GM12864 (cell line): ENCODE measurements around the gene TEX12.
"Not testable (repeated sequence)": the region's sequence is repeated elsewhere in the genome, so short reads cannot be mapped to it uniquely, and the experiment has no call there.

Experiments used
- DNase-seq: peaks from one replicate; pipeline ENCODE4 v3.0.0-alpha.2; 2011; ENCODE audit warnings: low read depth
- H3K4me3 ChIP-seq: 2 replicates; pipeline ENCODE4 v1.5.1; 2011; ENCODE audit warnings: mild to moderate bottlenecking, low read depth, low read length, control low read depth
- CTCF ChIP-seq: IDR thresholded peaks from 2 replicates; pipeline ENCODE4 v1.5.1; 2011; ENCODE audit warnings: low read depth, mild to moderate bottlenecking, moderate library complexity, low read length, control low read depth, inconsistent platforms; ENCODE audit errors: missing control alignments

TEX12 gene

GRCh38 chr11:112186304-112186703, 19.1 kb downstream of the TEX12 start:
- TF ChIP-seq CTCF, result no peak
- no peak for DNase-seq
- H3K4me3 ChIP-seq, result no peak overlapping the region

DNA sequence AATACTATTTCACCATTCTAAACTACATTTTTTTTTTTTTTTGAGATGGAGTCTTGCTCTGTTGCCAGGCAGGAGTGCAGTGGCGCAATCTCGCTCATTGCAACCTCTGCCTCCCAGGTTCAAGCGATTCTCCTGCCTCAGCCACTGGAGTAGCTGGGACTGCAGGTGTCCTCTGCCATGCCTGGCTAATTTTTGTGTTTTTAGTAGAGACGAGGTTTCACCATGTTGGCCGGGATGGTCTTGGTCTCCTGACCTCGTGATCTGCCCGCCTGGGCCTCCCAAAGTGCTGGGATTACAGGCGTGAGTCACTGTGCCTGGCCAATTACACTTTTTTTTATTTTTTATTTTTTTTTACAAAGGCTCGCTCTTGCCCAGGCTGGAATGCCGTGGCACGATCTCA, 27.9 kb downstream of the TEX12 start:
- DNase-seq, H3K4me3 ChIP-seq: not testable (repeated sequence)

DNA sequence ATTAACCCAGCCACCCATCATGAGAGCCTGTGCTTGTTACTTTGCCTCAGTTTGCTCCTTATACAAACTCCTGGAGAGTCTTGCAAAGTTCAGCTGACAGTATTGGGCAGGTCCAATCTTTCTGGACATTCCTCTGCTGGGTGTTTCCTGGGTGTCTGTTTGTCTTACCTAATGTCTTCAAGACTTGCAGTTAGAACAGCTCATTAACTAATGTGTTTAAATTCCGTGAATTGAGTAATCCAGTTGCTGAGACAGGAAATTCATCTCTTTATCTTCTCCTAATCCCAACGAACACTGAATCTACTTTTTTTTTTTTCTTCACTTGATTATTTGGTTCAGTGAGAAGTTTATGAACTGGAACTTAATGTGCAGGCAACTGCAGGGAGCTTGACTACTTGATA, 28.8 kb downstream of the TEX12 start:
- no peak for DNase-seq

DNA sequence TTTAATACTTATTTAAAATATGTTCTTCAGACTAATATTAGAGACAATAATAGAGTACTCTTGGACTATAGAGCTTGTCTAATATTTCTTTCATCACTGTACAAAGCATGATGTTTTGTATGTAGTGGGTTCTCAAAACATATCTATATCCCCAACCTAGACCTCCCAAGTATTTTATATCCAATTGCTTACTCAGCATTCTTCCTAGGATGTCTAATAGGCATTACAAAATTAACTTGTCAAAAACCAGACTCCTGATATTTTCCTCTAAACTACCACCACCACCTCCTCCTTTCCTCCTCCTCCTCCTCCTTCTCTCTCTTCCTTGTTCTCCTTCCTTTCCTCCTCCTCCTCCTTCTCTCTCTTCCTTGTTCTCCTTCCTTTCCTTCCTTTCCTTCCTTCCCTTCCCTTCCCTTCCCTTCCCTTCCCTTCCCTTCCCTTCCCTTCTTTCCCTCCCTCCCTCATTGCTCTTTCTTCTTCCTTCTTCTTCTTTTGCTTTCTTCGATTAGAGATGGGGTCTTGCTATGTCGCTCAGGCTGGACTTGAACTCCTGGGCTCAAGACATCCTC, 29.4 kb downstream of the TEX12 start:
- DNase-seq, result no peak
- no peak overlapping the region for H3K4me3 ChIP-seq
- TF ChIP-seq CTCF, result no peak

More for the DNA sequence above, 28.8 kb downstream of the TEX12 start:
- no peak overlapping the region for H3K4me3 ChIP-seq
- no peak for TF ChIP-seq CTCF

DNA sequence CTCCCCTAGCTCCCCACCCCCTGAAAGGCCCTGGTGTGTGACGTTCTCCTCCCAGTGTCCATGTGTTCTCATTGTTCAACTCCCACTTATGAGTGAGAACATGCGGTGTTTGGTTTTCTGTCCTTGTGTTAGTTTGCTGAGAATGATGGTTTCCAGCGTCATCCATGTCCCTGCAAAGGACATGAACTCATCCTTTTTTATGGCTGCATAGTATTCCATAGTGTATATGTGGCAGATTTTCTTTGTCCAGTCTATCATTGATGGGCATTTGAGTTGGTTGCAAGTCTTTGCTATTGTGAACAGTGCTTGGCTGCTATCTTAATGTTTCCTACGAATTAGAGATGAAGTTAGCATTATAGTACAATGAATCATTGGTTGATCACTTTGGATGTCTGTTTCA, 31.9 kb downstream of the TEX12 start:
- not testable (repeated sequence) for DNase-seq, H3K4me3 ChIP-seq

GRCh38 chr11:112200252-112200651, 33.1 kb downstream of the TEX12 start:
- no peak for DNase-seq
- no peak for TF ChIP-seq CTCF
- no peak overlapping the region for H3K4me3 ChIP-seq

GRCh38 chr11:112206071-112206470, 38.9 kb downstream of the TEX12 start:
- no peak for DNase-seq
- TF ChIP-seq CTCF, result no peak
- no peak overlapping the region for H3K4me3 ChIP-seq

DNA sequence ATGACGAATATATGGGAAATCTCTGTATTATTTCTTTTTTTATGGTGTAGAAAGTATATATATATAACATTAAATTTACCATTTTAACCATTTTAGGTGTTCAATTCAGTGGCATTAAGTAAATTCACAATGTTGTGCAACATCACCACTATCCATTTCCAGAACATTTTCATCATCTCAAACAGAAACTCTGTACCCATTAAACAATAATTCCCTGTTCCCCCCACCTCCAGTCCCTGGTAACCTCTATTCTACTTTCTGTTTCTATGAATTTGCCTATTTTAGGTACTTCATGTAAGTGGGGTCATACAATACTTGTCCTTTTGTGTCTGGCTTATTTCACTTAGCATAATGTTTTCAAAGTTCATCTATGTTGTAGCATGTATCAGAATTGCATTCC, 43.7 kb downstream of the TEX12 start:
- no peak for DNase-seq
- H3K4me3 ChIP-seq, result no peak overlapping the region
- no peak for TF ChIP-seq CTCF
